HG03060 (cell line): ENCODE data around the gene ERMARD.

Experiments
- ATAC-seq: cut with Tn5 transposase; IDR thresholded peaks from one replicate; pipeline ENCODE4 v1.9.1; 2021; ENCODE audit warnings: low read depth, moderate number of reproducible peaks; ENCODE audit not compliant: unreplicated experiment

The ERMARD gene

DNA sequence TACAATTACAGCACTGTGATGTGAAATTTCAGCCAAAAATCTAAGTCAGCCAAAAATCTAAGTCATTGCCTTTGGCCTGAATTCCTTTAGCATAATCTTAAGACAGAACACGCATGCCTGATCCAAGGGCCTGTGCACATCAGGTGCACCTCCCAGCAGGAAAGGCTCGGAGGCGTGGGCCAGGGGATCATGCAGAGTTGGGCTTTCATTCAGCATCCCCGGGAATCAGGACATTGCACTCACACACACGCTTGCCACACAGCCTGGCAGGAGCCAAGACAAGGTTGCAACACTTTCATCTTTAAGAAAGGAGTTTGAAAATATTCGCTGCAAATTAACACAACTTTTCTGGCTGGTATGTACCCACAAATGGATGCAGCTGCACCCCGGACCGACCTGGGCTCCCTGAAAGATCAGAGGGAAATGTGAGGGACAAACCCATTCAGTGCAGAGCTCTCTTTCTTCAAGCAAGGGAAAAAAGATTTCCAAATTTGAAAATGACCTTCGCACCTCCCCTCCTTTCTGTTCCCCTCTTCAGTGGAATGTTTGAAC is 48.8 kb downstream of the ERMARD start:
- no peak for ATAC-seq

DNA sequence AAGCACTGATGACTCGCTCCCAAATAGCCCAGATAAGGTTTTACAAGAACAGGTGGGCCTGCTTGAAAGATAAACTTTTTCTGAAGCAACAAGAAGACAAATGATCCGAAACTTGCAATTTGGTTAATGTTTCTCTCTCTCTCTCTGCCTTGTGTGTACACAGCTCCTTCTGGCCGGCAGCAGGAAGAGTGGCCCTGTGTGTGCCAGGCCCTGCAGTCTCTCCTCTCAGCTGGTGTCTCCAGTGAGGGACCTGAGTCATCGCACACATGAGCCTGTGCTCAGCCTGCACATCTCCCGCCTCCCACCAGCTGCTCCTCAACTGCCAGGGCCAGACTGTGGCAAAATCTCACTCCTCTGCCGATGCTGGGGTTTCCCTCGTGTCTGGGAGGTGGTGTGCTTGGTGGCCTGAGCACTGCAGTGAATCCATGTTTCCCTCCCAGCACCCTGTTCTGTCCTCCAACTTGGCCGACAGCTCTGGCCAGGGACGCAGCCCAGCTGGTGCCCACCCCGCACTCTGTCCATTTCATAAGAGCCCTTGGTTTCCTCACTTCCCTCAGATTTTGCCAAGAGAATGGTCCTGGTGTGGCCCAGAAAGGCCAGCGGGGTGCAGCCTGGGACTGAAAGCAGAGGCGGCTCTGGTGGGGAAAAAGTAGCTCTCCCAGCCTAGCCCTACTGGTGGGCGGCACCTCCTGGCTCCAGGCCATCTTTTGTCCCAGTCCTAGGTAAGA is 49.4 kb downstream of the ERMARD start:
- no peak for ATAC-seq

DNA sequence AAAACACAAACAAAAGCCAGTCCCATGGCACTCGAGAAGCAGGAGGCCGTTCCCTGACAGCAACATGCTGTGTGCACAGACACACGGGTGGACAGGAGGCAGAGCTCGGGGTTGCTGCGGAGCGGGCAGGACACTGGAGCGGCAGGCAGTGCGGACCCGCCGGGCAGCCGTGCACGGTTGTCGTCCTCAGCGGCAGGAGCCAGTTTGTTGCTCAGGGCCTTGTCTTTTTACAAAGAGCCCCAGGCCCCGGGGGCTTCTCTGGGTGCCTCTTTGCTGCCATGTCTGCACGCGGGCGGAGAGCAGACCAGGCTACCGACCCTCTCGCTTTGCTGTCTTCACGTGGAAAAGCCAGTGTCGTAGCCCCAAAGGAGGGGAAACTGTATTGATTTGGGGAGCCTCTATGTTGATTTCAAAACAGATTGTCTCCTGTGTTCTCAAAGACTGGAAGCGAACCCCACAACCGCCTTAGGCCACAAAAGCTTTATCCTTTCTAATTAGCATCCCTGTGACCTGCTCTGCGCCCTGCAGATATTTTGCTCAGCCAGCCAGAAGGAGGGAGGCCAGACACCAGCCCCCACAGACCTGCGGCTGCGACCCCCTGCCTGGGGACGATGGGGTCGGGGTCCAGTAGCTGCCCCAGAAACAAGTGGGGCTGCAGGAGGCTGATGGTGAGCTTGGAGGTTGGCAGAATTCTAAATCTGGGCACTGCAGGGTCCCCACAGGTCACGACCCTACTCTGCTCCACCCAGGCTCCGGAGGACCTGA is 50.2 kb downstream of the ERMARD start:
- no peak for ATAC-seq

DNA sequence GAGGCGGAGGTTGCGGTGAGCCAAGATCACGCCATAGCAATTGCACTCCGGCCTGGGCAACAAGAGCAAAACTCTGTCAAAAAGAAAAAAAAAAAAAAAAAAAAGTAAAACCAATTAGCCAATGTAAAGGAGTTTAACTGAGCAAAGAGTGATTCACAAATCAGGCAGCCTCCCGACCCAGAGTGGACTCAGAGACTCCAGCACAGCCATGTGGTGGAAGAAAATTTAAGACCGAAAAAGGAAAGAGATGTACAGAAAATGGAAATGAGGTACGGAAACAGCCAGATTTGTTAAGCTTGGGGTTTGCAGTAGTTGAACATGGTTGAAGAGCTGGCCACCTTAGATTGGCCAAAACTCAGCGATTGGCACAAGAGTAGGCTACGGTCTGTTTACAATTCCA is 51.4 kb downstream of the ERMARD start:
- ATAC-seq = no peak

DNA sequence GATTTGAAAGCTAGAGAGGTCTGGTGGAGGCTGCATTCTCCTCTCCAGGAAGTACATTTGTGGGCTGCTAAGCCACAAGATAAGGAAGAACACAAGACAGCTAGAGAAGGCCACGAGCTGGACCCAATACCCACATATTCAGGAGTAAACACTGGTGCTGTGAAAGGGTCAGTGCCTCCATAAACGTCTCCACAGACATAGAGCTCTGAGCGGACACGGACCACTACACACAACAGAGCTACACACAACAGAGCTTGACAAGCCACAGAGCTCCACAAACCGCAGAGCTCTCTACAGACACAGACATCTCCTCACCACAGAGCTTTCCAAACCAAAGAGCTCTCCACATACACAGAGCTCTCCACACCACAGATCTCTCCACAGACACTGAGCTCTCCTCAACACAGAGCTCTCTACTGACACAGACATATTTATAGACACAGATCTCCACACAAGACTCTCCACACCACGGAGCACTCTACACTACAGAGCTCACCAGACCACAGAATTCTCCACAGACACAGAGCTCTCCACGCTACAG is 51.9 kb downstream of the ERMARD start:
- peak; percentile 45 for ATAC-seq

DNA sequence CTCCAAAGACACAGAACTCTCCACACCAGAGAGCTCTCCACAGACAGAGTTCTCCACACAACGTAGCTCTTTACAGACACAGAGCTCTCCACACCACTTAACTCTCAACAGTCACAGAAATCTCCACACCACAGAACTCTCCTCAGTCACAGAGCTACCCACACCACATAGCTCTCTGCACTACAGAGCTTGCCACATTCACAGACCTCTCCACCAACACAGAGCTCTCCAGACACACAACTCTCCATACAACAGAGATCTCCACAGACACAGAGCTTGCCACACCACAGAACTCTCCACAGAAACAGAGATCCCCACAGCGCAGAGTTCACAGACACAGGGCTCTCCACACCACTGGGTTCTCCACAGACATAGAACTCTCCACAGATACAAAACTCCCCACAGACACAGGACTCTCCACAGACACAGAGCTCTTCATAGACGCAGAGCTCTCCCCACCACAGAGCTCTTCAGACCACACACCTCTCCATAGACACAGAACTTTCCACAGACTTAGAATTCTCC is 52.5 kb downstream of the ERMARD start:
- no peak for ATAC-seq

DNA sequence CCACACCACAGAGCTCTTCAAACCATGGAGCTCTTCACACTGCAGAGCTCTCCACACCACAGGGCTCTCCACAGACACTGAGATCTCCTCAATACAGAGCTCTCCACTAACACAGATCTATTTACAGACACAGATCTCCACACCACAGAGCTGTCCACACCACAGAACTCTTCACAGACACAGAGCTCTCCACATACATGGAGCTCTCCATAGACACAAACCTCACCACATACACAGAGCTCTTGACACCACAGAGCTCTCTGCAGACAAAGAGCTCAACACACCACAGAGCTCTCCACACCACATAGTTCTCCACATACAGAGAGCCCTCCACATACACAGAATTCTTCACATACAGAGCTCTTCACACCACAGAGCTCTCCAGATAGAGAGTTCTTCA is 53.0 kb downstream of the ERMARD start:
- ATAC-seq = no peak

DNA sequence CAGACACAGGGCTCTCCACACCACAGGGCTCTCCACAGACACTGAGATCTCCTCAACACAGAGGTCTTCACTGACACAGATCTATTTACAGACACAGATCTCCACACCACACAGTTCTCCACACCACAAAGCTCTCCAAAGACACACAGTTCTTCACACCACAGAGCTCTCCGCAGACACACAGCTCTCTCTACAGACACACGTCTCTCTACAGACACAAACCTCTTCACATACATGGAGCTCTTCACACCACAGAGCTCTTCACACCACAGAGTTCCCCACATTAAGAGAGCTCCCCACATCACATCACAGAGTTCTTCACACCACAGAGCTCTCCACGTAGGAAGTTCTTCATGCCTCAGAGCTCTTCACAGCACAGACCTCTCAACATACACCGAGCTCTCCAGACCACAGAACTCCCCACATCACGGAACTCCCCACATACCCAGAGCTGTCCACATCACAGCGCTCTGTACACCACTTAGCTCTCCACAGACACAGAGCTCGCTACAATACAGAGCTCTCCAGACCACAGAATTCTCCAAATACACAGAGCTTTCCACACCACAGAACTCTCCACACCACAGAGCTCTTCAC is 53.9 kb downstream of the ERMARD start:
- no peak for ATAC-seq

DNA sequence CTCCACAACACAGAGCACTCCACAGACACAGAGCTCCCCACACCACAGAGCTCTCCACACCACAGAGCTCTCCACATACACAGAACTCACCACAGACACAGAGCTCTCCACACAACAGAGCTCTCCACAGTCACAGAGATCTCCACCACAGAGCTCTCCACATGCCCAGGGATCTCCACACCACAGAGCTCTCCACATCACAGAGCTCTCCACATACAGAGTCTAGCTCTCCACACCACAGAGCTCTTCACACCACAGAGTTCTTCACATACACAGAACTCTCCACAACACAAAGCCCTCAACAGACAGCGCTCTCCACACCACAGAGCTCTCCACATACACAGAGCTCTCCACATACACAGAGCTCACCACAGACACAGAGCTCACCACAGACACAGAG is 55.3 kb downstream of the ERMARD start:
- no peak for ATAC-seq

DNA sequence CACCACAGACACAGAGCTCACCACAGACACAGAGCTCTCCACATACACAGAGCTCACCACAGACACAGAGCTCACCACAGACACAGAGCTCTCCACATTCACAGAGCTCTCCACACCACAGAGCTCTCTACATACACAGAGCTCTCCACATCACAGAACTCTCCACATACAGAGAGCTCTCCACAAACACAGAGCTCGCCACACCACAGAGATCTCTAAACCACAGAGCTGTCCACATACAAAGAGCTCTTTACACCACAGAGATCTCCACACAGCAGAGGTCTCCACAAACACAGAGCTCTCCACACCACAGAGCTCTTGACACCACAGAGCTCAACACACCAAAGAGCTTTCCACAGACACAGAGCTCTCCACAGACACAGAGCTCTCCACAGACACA is 55.8 kb downstream of the ERMARD start:
- no peak for ATAC-seq

DNA sequence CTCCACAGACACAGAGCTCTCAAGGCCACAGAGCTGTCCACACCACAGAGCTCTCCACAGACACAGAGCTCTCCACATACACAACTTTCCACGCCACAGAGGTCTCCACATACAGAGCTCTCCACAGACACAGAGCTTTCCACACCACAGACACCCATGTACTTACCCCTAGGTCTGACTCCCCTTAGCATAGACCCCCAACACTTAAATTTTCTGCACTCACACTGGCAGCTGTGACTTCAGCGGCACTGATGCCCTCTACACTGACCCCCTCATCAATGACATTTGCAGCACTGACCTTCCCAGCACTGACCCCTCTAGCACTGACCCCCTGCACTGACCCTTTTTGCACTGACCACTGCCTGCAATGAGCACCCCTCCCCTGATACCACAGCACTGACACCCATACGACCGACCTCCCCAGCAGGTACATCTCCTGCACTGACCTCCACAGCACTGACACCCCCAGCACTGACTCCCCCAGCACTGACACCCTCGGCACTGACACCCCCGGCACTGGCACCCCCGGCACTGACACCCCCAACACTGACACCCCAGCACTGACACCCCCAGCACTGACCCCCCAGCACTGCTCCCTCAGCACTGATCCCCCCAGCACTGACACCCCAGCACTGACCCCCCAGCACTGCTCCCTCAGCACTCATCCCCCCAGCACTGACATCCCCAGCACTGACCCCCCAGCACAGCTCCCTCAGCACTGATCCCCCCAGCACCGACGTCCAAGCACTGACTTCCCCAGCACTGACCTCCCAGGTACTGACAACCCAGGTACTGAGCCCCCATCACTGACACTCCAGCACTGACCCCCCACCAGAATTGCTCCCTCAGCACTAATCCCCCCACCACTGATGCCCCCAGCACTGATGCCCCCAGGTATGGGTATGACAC is 56.5 kb downstream of the ERMARD start:
- ATAC-seq = no peak

DNA sequence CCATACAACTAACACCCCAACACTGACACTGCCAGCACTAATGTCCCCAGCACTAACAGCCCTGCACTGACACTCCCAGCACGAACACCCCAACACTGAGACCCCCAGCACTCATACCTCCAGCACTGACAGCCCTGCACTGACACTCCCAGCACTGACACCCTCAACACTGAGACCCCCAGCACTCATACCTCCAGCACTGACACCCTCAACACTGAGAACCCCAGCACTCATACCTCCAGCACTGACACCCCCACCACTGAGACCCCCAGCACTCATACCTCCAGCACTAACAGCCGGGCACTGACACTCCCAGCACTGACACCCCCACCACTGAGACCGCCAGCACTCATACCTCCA is 57.2 kb downstream of the ERMARD start:
- ATAC-seq = no peak

DNA sequence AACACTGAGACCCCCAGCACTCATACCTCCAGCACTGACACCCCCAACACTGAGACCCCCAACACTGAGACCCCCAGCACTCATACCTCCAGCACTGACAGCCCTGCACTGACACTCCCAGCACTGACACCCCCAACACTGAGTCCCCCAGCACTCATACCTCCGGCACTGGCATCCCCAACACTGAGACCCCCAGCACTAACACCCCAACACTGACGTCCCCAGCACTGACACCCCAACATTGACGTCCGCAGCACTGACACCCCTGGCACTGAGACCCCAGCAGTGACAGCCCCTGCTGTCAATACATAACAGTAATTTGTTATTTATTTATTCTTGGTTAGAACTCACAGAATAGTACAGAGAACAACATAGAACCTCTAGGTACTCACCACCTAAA is 58.0 kb downstream of the ERMARD start:
- ATAC-seq = no peak

DNA sequence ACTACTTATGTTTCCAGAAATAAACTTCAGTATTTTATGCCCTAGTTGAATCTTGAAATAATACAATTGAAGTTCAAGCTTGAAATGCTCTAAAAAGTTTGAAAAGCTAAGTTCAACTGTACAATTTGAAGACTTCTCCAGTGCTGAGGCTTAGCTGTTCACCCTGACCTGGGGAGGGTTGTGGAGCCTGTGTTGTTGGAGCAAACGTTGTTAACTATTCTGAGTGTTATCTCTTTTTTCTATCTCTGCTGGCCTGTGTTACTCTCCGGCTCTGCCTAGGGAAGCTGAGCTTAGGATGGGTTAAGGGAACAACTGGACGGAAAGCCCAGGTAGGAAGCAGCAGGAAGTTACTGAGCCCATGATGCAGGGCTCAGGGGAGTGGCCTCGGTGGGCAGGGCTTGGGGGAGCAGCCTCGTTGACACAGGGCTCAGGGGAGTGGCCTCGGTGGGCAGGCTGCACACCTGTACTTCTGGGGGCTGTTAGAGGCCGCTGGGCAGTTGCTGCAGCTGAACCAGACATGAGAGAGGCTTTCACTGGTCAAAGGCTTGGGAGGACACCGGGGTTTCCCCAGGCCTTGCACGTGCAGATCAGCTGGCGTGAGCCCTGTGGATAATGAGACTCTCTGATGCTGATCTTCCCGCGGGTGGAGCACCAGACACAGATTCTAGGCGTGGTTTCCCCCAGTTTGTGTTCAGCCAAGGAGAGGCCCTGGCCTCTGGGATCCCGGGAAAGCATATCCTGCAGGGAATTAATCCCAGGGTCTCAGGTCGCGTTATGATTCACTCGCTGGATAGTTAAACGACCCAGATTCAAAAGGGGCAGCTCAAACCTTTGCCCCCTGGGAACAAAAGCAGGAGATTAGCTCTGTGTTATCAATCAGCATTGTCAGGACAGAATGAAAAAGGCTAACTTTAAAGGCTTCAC is 58.9 kb downstream of the ERMARD start:
- ATAC-seq = no peak

DNA sequence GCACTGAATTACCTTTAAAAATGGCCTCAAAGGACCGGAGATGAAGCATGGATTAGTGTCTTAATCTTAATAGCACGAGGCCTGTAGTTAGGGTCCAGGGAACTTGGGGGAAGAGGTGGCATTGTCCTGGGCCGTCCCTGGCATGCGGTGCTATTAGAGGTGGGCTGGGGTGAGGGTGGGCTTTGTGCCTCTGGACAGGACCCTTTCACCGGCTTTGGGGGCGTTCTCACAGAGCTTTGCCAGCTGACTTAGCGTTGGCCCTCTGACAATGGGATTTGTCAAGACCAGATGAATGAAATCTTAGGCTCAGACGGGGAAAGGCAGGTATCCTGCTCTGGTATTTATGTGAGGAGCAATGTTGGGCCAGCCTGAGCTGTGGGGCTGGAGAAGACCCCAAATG is 59.6 kb downstream of the ERMARD start:
- ATAC-seq = no peak

DNA sequence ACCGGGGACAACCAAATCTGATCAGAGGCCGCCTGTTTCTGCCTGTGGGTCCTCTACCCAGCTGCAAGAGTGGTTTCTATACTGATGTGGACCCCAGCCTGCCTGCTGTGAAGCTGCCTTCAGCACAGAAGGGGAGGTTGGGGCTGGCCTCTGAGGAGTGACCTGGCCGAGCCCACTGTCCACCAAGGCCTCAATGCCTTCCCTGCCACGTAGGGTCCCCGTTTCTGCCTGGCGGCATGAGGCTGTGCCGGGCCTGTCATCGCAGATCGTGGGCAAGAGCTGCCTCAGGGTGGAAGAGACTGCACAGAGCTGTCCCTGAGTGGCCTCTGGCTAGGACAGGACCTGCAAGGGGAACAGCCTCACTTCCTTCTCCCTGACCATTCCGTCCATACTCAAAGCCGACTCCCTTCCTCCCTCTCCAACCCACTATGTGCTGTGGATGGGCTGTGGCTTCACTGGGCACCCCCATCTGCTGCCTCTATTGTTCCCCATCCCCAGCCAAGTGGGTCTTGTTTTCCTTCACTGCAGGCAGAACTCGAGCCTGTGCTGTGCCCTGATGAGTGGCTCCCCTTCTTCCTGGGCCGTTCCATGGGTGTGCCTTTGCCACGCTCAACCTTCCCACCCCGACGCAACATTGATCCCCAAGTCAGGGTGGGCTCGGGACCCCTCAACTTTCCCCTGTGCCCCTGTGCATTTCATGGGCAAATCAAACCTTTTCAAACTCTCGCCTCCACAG is 60.3 kb downstream of the ERMARD start:
- no peak for ATAC-seq

DNA sequence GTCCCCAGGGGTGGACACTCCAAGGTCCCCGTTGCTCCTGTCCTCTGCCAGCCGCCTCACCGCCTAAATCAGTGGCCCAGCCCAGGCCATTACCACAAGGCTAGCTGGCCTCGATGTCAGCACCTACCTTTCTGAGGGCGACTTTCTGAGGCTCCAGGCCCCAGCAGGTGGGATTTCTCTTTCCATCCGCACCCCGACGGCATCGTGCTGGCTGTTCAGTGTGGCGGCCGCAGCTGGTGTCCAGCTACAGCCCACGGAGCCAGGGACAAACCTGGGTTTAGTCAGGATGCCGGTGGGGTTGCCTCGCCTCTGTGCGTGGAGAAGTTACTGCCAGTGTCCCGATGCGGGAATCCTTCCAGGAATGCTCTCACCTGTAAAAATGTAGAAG is 60.8 kb downstream of the ERMARD start:
- no peak for ATAC-seq

DNA sequence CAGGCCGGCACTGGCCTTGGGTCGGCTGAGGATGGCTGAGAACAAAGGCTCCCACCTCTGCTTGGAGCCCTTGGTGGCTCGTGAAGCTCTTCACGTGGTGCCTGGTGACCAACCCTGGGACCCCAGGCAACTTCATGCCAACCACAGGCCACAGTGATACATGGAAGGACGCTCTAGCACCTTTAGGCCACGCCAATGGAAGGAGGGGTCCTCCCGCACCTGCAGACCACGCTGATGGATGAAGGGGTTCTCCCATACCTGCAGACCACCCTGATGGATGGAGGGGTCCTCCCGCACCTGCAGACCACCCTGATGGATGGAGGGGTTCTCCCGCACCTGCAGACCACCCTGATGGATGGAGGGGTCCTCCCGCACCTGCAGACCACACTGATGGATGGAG is 62.5 kb downstream of the ERMARD start:
- no peak for ATAC-seq
